Tibial nerve (tissue), 4 donors: ENCODE data around the gene CCDC9. TPM values are rescaled to one million over a fixed set of nuclear protein-coding genes. Genes with fewer than 3 reads are reported as not detected.

Experiments used
- DNase-seq, 2 donors: peaks; one replicate each; pipeline ENCODE4 v3.0.0-alpha.2; 2019; ENCODE audit warnings: low spot score in 2 of 2
- H3K27ac ChIP-seq, 4 donors: fragments of 200-600 bp; sonication (generic) in 3 of 4; one replicate each; pipeline ENCODE4 v1.5.1; 2017 to 2019; ENCODE audit warnings: mild to moderate bottlenecking in 1 of 4
- H3K27me3 ChIP-seq, 2 donors: fragments of 200-600 bp; sonication (generic) in 1 of 2; one replicate each; pipeline versions ENCODE4 v1.5.1 to v1.6.0; 2017 to 2019
- H3K36me3 ChIP-seq, 3 donors: fragments of 200-600 bp; sonication (generic); one replicate each; pipeline ENCODE4 v1.5.1; 2018 to 2019
- H3K4me1 ChIP-seq, 4 donors: fragments of 200-600 bp; sonication (generic) in 3 of 4; one replicate each; pipeline ENCODE4 v1.5.1; 2017 to 2019
- H3K4me3 ChIP-seq, 4 donors: fragments of 200-600 bp; sonication (generic) in 3 of 4; one replicate each; pipeline ENCODE4 v1.5.1; 2017 to 2019; ENCODE audit warnings: mild to moderate bottlenecking in 1 of 4, moderate library complexity in 1 of 4
- H3K9me3 ChIP-seq, 4 donors: fragments of 200-600 bp; sonication (generic) in 3 of 4; one replicate each; pipeline ENCODE4 v1.5.1; 2017 to 2019
- CTCF ChIP-seq, 5 experiments: fragments of 200-600 bp in 3 of 5; fragments of 450-650 bp in 2 of 5; sonication (generic) in 3 of 5; IDR thresholded peaks; one replicate each; pipeline ENCODE4 v1.5.1; 2016 to 2019; ENCODE audit warnings: antibody characterized with exemption in 5 of 5, mild to moderate bottlenecking in 3 of 5, moderate library complexity in 2 of 5
- EP300 ChIP-seq, 2 donors: sonication (generic); formaldehyde crosslinking; IDR thresholded peaks; one replicate each; pipeline ENCODE4 v1.6.1; 2017; ENCODE audit warnings: antibody characterized with exemption in 2 of 2, mild to moderate bottlenecking in 1 of 2
- POLR2A ChIP-seq, 2 donors: fragments of 450-650 bp; IDR thresholded peaks; one replicate each; pipeline ENCODE4 v1.6.1; 2017; ENCODE audit warnings: antibody characterized with exemption in 2 of 2, mild to moderate bottlenecking in 2 of 2, moderate library complexity in 2 of 2
- WGBS, 2 donors: methylation state at CpG; one replicate each; pipeline ENCODE4 v1.1.5; 2018; 5-methylcytosine and 5-hydroxymethylcytosine counted together
- total RNA-seq, 4 donors: library from RNA; depleted of rRNA; stranded (reverse); fragments of >200 nt; gene quantifications; one replicate each; pipeline ENCODE4 v1.1.0, GENCODE V29; 2016

Gene CCDC9
- total RNA-seq, 4 donors from 2014 or later = 23.8 to 39.0 (median 32.7) TPM

DNA sequence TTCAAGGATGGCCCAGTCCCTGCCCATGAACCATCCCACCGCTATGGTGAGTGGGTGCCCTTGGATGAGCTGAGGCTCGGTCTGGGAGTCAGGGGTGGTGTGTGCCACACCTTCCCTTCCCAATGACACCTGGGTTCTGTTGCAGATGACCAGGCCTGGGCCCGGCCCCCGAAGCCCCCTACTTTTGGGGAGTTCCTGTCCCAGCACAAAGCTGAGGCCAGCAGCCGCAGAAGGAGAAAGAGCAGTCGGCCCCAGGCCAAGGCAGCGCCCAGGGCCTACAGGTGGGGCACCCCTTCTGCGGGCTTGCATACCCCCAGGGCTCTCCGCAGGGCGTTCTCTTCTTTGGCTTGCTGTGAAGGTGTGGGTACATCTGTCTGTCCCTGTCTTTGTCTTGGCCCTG is 14.1 kb downstream of the CCDC9 start:
- Histone ChIP-seq H3K36me3 (peaks cover 4 to 66% (median 11%) of the 10 kb centered on the region in 3 donors), H3K9me3 (no peaks in the 10 kb centered on the region), H3K27ac (no peak overlapping the region), H3K27me3 (no peaks in the 10 kb centered on the region), H3K4me1 (peaks cover 0 to 22% (median 8%) of the 10 kb centered on the region in 4 donors), H3K4me3 (no peak overlapping the region)
- DNase-seq = no peak
- TF ChIP-seq POLR2A (IDR thresholded peaks at IDR 0.05) (no peak), CTCF (IDR thresholded peaks at IDR 0.05) (no peak), EP300 (IDR thresholded peaks at IDR 0.05) (no peak)
- WGBS, 2 donors = 93% methylated on average over 10 of the region's 10 CpGs

DNA sequence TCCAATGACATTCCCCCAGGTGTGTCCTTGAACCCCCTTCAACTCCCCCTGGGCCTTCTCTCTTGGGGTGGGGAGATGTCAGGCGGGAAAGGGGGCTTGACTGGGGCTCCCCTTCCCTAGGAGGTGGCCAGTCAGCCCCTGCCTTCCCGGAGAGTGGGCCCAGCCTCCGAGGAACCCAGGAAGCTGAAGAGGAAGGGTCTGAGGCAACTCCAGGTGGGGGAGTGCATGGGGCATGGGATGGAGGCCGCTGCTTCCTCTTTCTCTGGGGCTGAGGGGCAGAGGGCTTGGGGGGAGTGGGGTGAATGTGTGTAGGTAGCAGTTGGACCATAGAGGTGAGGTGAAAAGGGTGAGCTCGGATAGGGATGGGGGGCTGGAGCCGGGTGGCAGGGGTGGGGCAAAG is 15.6 kb downstream of the CCDC9 start:
- no peaks in the 10 kb centered on the region for H3K9me3 ChIP-seq
- no peaks in the 10 kb centered on the region for H3K27me3 ChIP-seq
- DNase-seq = no peak
- TF ChIP-seq EP300 (IDR thresholded peaks at IDR 0.05) (no peak), CTCF (IDR thresholded peaks at IDR 0.05) (no peak), POLR2A (IDR thresholded peaks at IDR 0.05) (no peak)
- H3K4me3 ChIP-seq = no peak overlapping the region
- WGBS, 2 donors = 61 to 75% methylated on average over 6 of the region's 6 CpGs
- peaks cover 0 to 50% (median 7%) of the 10 kb centered on the region in 3 donors for H3K36me3 ChIP-seq
- H3K4me1 ChIP-seq = peaks cover 0 to 35% (median 18%) of the 10 kb centered on the region in 4 donors
- H3K27ac ChIP-seq = peak overlapping the region in 3 of 4 donors; percentile 99 to 100 (median 100)

- DNase-seq = peak; percentile 32 to 47
- Histone ChIP-seq H3K4me3 (peak overlapping the region; percentile 49 to 89 (median 82)), H3K36me3 (peaks cover 0 to 43% (median 7%) of the 10 kb centered on the region in 3 donors), H3K27ac (peak overlapping the region; percentile 93 to 100 (median 100)), H3K27me3 (no peaks in the 10 kb centered on the region), H3K4me1 (peaks cover 0 to 35% (median 18%) of the 10 kb centered on the region in 4 donors), H3K9me3 (no peaks in the 10 kb centered on the region)
- WGBS, 2 donors = 22 to 23% methylated on average over 39 to 42 of the region's 42 CpGs
- peak in 1 of 5 experiments; percentile 33 for TF ChIP-seq CTCF (IDR thresholded peaks at IDR 0.05)
- no peak for TF ChIP-seq EP300 (IDR thresholded peaks at IDR 0.05)
Observed at GRCh38 chr19:47272448-47273312, 16.4 kb downstream of the CCDC9 start.

GRCh38 chr19:47273313-47274070 is 17.2 kb downstream of the CCDC9 start:
- H3K27ac ChIP-seq = peak overlapping the region; percentile 93 to 100 (median 100)
- DNase-seq = peak; percentile 89 to 96
- peaks cover 0 to 35% (median 18%) of the 10 kb centered on the region in 4 donors for H3K4me1 ChIP-seq
- 0% methylated on average over 19 to 49 of the region's 54 CpGs for WGBS, 2 donors
- no peaks in the 10 kb centered on the region for H3K27me3 ChIP-seq
- peaks cover 0 to 35% (median 7%) of the 10 kb centered on the region in 3 donors for H3K36me3 ChIP-seq
- TF ChIP-seq EP300 (IDR thresholded peaks at IDR 0.05) (peak; percentile 70 to 91), POLR2A (IDR thresholded peaks at IDR 0.05) (peak; percentile 66 to 79), CTCF (IDR thresholded peaks at IDR 0.05) (peak in 2 of 5 experiments; percentile 21 to 29)
- peak overlapping the region; percentile 49 to 89 (median 82) for H3K4me3 ChIP-seq
- H3K9me3 ChIP-seq = no peaks in the 10 kb centered on the region
